NCI-H524 (cell line): ENCODE measurements around the gene FAM228A.
"Not testable (repeated sequence)": the region's sequence is repeated elsewhere in the genome, so short reads cannot be mapped to it uniquely, and the experiment has no call there.

Experiments used
- DNase-seq, 2 experiments: peaks; one replicate each; lab custom pipeline; 2025; lab: John Stamatoyannopoulos, UW

The FAM228A gene

GRCh38 chr2:24191156-24191555 is 16.3 kb downstream of the FAM228A start:
- DNase-seq: no peak

GRCh38 chr2:24191848-24192247 is 17.0 kb downstream of the FAM228A start:
- no peak for DNase-seq

GRCh38 chr2:24197213-24197612 is 22.4 kb downstream of the FAM228A start:
- DNase-seq: not testable (repeated sequence)

GRCh38 chr2:24199968-24200590 is 25.2 kb downstream of the FAM228A start:
- no peak for DNase-seq

- DNase-seq: no peak
Observed at GRCh38 chr2:24200799-24201198, 25.9 kb downstream of the FAM228A start.

- no peak for DNase-seq
Observed at GRCh38 chr2:24203029-24203786, 28.4 kb downstream of the FAM228A start.

- DNase-seq: no peak
Observed at GRCh38 chr2:24203787-24204150, 28.9 kb downstream of the FAM228A start.

- no peak for DNase-seq
Observed at GRCh38 chr2:24204505-24204904, 29.7 kb downstream of the FAM228A start.

GRCh38 chr2:24205131-24205530 is 30.3 kb downstream of the FAM228A start:
- DNase-seq: peak in 1 of 2 experiments; percentile 18

- DNase-seq: no peak
Observed at GRCh38 chr2:24206242-24206641, 31.4 kb downstream of the FAM228A start.

- no peak for DNase-seq
Observed at GRCh38 chr2:24206714-24207113, 31.9 kb downstream of the FAM228A start.

GRCh38 chr2:24207359-24207758 is 32.5 kb downstream of the FAM228A start:
- no peak for DNase-seq

GRCh38 chr2:24208490-24208889 is 33.6 kb downstream of the FAM228A start:
- no peak for DNase-seq

GRCh38 chr2:24209389-24210105 is 34.7 kb downstream of the FAM228A start:
- DNase-seq: no peak

- DNase-seq: no peak
Observed at GRCh38 chr2:24210106-24210455, 35.2 kb downstream of the FAM228A start.

GRCh38 chr2:24210723-24211122 is 35.9 kb downstream of the FAM228A start:
- no peak for DNase-seq

- DNase-seq: no peak
Observed at GRCh38 chr2:24211408-24211807, 36.6 kb downstream of the FAM228A start.

GRCh38 chr2:24214880-24215279 is 40.0 kb downstream of the FAM228A start:
- no peak for DNase-seq

- no peak for DNase-seq
Observed at GRCh38 chr2:24220554-24221291, 45.9 kb downstream of the FAM228A start.

- DNase-seq: no peak
Observed at GRCh38 chr2:24221343-24222050, 46.6 kb downstream of the FAM228A start.

GRCh38 chr2:24222946-24223345 is 48.1 kb downstream of the FAM228A start:
- DNase-seq: no peak
